Measurements from ENCODE around the gene FBXW12.

Gene FBXW12

DNA sequence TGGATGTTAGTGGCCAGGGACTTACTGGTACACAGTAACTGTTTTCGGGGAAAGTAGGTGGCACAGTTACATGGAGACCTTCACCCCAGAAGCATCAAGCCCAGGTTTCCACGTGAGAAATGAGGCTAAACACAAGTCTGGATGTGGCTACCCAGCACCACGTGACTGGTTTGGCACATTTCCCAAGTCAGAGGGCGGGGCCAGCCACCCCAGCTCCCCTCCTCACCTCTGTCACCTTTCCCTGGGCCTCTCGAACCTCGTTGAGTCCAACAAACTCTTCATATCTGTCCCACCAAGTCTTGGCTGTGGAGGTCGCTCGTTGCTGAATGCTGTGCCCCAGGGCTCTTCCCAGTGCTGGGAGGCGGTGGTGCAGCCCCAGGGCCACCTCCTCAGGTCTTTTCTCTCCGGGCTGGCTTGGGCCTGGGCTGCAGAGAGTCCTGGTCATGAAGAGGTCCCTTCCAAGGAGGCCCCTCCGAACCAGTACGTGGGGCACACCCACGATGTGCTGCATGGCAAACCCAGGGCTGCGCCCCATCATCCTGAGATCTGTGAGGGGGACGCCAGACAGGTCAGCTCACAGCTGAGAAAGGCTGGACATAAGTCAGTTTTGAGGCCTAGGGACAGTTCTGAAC, 62.7 kb downstream of the FBXW12 start:
- no peak for DNase-seq

- no peak for DNase-seq
Measured at GRCh38 chr3:48435223-48435595, 63.2 kb downstream of the FBXW12 start.

DNA sequence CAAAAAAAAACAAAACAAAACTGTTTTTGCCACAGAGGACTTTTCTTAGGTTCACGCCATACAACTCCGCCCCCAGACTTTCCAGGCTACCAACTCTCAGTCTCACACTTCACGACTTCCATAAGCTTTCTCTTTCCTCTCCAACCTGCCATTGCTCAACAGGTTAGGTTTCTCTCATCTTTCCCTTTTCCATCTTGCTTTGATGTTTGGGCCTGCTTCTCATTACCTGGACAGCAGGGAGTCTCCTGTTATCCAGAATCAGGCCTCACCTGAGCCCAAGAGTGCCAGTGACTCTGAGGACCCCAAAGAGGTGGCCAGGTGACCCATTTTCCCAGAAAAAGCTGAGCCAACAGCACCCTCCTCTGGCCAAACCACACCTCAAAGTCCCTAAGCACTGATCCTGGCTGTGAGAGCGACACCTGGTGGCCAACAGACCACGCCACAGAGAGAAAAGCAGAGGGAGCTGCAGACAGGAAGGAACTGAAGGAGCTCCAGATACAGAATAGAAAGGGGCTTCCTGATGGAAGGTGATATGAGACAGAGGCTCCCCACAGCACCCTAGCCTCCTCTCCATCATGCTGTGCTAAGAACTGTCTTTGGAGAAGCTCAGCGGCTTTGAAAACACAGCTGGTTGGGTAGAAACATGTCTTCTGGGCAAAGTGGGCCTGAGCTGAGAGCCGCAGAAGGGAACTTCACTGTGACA, 63.9 kb downstream of the FBXW12 start:
- peak; percentile 29 to 94 (median 76) for DNase-seq

DNA sequence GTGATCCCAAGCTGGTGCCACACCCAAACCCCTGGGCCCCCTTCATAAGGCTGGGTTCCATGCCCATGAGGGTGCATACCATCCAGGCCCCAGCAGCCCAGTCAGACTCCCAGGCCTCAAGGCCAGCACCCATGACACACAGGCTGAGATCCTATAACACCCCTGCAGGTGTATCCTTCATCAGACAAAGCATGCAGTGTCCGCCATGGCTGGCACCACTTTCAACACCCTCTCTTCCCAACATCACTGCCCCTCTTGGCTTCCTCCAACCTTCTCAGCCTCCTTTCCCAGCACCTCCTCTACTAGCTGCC, 64.4 kb downstream of the FBXW12 start:
- DNase-seq = no peak

GRCh38 chr3:48436855-48437254, 64.8 kb downstream of the FBXW12 start:
- DNase-seq = no peak

- DNase-seq = no peak
Measured at GRCh38 chr3:48437812-48438211, 65.8 kb downstream of the FBXW12 start.

- peak; percentile 87 to 99 (median 97) for DNase-seq
Measured at GRCh38 chr3:48439820-48440589, 68.0 kb downstream of the FBXW12 start, which contains the start of the genes CCDC51 and TMA7. CCDC51 (minus strand) TSS chr3:48440119; CDS start chr3:48435128, 4,991 bp downstream. TMA7 (plus strand) TSS chr3:48440257; CDS start chr3:48440297, 40 bp downstream.

DNA sequence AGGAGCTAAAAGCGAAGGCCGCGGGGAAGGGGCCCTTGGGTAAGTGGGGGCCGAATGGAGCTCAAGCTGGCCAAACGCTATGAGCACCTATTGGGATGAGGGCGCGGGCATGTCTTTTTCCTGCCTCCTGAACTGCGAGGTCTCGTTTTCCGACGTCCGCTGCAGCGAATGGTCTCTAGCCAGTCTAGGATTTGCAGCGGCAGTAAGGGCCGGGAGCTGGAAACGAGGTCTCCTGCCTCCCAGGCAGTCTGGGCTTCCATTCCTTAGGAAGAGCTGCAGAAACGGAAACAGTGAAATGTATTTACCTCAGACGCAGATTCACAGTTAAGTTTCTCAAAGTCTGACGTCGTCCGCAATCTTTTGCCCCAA, 68.6 kb downstream of the FBXW12 start:
- no peak for DNase-seq

- no peak for DNase-seq
Measured at GRCh38 chr3:48441940-48442339, 69.9 kb downstream of the FBXW12 start.

All from amygdala (tissue), 56 donors.